ENCODE measurements around the gene POLN. TPM values are rescaled to one million over a fixed set of nuclear protein-coding genes. Genes with fewer than 3 reads are reported as not detected.
"Not testable (repeated sequence)": the region's sequence is repeated elsewhere in the genome, so short reads cannot be mapped to it uniquely, and the experiment has no call there.

Gene POLN
- total and polyA plus RNA-seq, 8 donors, result 0.29 to 5.1 (median 1.4) TPM; not detected in 2

DNA sequence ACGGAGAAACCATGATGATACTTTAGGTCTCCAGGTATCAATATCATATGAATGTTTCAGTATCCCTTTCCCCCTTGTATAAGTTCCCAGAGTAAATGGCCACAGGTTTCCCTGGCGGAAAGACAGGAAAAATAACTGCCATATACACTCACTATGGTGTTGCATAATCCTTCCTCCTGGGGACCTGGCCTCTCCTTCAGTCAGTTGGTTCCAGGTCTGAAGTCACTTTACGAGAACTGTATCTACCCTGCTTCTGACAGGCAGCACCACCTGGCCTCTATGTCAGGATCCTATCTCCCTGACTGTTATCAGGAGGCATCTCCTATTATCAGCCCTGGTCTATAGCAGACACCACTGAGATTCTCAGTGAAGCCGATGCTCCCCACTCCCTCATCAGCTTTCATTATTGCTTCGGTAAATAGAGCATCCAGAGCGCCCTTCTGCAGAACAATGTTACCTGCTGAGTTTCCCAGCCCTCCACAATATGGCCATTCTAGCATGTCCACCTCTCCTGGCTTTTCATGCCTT lies 22.6 kb downstream of the POLN start:
- no peak for TF ChIP-seq POLR2A (IDR thresholded peaks at IDR 0.05)
- no peak for TF ChIP-seq POLR2AphosphoS5 (IDR thresholded peaks at IDR 0.05)
- TF ChIP-seq CTCF (IDR thresholded peaks at IDR 0.05), result no peak
- TF ChIP-seq EP300 (IDR thresholded peaks at IDR 0.05), result no peak
- H3K27me3 ChIP-seq, result no peaks in the 10 kb centered on the region
- H3K4me3 ChIP-seq, result no peak overlapping the region
- DNase-seq, result no peak
- peaks cover 0 to 16% (median 13%) of the 10 kb centered on the region in 4 donors for H3K36me3 ChIP-seq
- no peaks in the 10 kb centered on the region for H3K9me3 ChIP-seq
- peaks cover 0 to 9% (median 4%) of the 10 kb centered on the region in 4 donors for H3K4me1 ChIP-seq
- no peak overlapping the region for H3K27ac ChIP-seq
- 90 to 95% (median 91%) methylated on average over 6 of the region's 6 CpGs for WGBS, 5 donors
- intact Hi-C loops (cut with DNase I; ENCODE audit: low total_unique reads), result no loop called here

- Histone ChIP-seq H3K4me1 (peaks cover 0 to 9% (median 4%) of the 10 kb centered on the region in 4 donors), H3K27ac (no peak overlapping the region), H3K4me3 (no peak overlapping the region), H3K36me3 (peaks cover 0 to 13% (median 10%) of the 10 kb centered on the region in 4 donors), H3K27me3 (no peaks in the 10 kb centered on the region), H3K9me3 (no peaks in the 10 kb centered on the region)
- no peak for TF ChIP-seq POLR2AphosphoS5 (IDR thresholded peaks at IDR 0.05)
- no peak for TF ChIP-seq EP300 (IDR thresholded peaks at IDR 0.05)
- TF ChIP-seq CTCF (IDR thresholded peaks at IDR 0.05), result no peak
- TF ChIP-seq POLR2A (IDR thresholded peaks at IDR 0.05), result no peak
- intact Hi-C loops (cut with DNase I; ENCODE audit: low total_unique reads), result no loop called here
- DNase-seq, result no peak
- WGBS, 5 donors, result 73 to 90% (median 85%) methylated on average over 1 of the region's 1 CpG
Observed at GRCh38 chr4:2218436-2218835, 23.5 kb downstream of the POLN start.

DNA sequence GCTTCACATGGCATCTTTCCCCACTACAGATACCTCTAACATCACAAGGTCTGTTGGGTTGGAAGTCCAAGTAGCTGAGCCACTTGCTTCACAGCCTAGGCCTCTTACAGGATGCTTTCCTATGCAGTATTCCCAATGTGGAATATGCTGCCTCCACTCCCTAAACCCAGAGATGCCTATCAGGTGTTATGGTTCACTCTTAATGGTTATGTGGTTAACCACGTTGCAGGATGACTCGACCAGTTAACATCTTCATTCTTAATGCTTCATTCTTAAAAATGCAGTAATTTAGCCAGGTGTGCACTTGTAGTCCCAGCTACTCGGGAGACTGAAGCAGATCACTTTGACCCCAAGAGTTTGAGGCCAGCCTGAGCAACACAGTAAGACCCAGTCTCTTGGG lies 24.2 kb downstream of the POLN start:
- intact Hi-C loops (cut with DNase I; ENCODE audit: low total_unique reads), result no loop called here
- no peaks in the 10 kb centered on the region for H3K27me3 ChIP-seq
- H3K4me3 ChIP-seq, result no peak overlapping the region
- peaks cover 0 to 9% (median 4%) of the 10 kb centered on the region in 4 donors for H3K4me1 ChIP-seq
- DNase-seq, result no peak
- no peaks in the 10 kb centered on the region for H3K9me3 ChIP-seq
- H3K36me3 ChIP-seq, result peaks cover 0 to 6% (median 4%) of the 10 kb centered on the region in 4 donors
- TF ChIP-seq POLR2A (IDR thresholded peaks at IDR 0.05) (no peak), POLR2AphosphoS5 (IDR thresholded peaks at IDR 0.05) (no peak), CTCF (IDR thresholded peaks at IDR 0.05) (no peak), EP300 (IDR thresholded peaks at IDR 0.05) (no peak)
- H3K27ac ChIP-seq, result no peak overlapping the region
- 51 to 73% (median 66%) methylated on average over 3 of the region's 3 CpGs for WGBS, 5 donors

DNA sequence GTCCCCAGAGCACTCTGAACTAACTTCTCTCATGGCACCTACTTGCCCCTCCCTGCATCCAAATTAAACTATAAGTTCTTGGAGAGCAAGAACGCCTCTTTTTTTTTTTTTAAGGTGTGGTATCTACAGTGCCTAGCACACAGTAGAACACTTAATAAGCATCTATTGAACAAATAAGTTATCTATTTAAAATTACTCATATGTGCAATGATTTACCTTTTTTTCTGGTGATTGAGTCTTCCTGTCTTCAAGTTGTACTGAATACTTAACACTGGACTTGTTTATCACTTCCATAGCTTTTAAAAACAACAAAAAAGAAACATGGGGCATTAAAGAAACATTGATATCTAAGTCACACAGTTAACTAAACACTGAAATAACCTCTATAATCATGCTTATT lies 29.1 kb downstream of the POLN start:
- TF ChIP-seq EP300 (IDR thresholded peaks at IDR 0.05), result no peak
- no peak for TF ChIP-seq POLR2AphosphoS5 (IDR thresholded peaks at IDR 0.05)
- no peak for TF ChIP-seq CTCF (IDR thresholded peaks at IDR 0.05)
- DNase-seq, result no peak
- Histone ChIP-seq H3K9me3 (no peaks in the 10 kb centered on the region), H3K4me1 (no peaks in the 10 kb centered on the region), H3K4me3 (no peak overlapping the region), H3K27me3 (no peaks in the 10 kb centered on the region), H3K27ac (no peak overlapping the region), H3K36me3 (peaks cover 0 to 4% (median 0%) of the 10 kb centered on the region in 4 donors)
- intact Hi-C loops (cut with DNase I; ENCODE audit: low total_unique reads), result no loop called here
- 53 to 64% (median 61%) methylated on average over 1 of the region's 1 CpG for WGBS, 5 donors

- H3K36me3 ChIP-seq; H3K27ac ChIP-seq; DNase-seq; H3K9me3 ChIP-seq; H3K27me3 ChIP-seq; H3K4me3 ChIP-seq; H3K4me1 ChIP-seq; intact Hi-C loops (cut with DNase I; ENCODE audit: low total_unique reads): not testable (repeated sequence)
- 38 to 73% (median 48%) methylated on average over 1 of the region's 1 CpG for WGBS, 5 donors
Observed at GRCh38 chr4:2202789-2203188, 39.1 kb downstream of the POLN start.

Measured in stomach (tissue), 9 donors.